Stimulated activated CD4-positive, alpha-beta T cell treated with anti-CD3 and anti-CD28 coated beads, Interleukin-2, amount 100 ng/mL, for 4 hours (primary cell): ENCODE data around the gene OAF.

ENCODE experiments used
- DNase-seq: peaks from one replicate; pipeline ENCODE4 v3.0.0-alpha.2; 2020; ENCODE audit warnings: low read depth

Gene OAF

DNA sequence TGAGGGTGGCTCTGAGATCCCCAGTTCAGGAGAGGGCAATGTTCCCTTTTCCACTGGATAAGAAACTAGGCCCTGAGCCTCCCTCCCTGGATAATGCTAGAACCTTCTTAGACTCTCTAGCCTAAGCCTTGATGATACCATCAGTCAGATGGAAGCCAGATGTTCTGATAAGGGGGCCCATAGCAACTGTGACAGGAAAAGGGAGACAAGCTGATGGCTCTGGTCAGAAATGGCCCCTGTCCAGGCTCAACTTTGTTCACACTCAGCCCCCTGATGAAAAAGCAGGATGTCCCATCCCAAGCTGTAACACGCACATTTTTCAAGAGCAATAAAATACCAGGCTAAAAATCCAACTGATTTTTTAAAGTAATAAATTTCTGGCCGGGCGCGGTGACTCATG is 7.2 kb upstream of the OAF start:
- DNase-seq = no peak

DNA sequence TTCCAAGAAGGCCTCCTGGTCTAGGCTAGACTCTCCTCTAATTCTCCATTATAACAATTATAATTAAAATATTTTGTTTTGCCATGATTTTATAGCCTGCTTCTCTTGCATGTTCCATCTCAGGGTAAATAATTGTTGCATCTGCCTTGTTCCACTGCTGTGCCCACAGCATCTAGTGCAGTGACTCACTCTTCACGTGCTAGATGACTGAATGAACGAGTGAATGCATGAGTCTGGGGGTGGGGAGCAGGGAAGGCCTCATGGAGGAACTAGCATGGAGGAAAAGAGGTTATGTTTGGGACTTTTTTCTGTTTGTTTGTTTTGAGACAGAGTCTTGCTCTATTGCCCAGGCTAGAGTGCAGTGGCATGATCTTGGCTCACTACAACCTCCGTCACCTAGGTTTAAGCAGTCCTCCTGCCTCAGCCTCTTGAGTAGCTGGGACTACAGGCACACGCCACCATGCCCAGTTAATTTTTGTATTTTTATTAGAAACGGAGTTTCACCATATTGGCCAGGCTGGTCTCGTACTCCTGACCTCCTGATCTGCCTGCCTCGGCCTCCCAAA is 5.2 kb upstream of the OAF start:
- DNase-seq = no peak

DNA sequence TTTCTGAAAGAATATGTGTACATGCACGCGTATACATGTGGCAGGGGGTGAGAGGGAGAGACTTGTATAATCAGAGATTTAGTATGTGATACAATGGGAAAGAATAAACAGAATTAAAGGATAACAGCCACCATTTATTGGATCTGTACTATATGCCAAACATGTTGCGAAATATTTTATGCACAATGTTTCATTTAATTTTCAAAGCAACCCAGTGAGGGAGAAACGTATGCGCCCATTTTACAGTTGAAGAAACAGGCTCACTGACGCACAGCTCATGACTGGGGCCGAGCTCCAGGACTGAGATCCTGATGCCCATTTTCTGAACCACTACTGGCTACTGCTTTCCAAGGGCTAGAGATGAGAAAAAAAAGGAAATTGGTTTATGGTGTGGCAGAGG is 3.3 kb upstream of the OAF start:
- DNase-seq = no peak

DNA sequence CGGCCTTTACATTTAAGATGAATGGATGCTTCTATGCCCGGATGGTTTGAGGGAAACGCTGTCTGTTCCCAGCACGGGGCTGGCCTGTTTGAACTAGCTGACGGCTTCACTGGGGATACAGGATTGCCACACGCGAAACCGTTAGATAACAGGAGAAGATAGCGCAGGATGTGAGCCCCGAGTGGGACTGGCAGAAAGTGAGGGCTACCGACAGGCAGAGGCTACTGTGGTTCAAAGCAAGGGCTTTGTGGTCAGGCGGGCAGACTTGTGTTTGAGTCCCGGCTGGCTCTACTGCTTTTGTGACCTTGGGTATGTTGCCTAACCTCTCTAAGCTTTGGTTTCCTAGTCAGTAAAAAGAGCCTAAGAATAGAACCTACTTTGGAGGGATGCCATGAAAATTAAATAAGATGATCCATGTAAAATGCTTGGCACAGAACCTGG is 2.8 kb upstream of the OAF start:
- DNase-seq = no peak

DNA sequence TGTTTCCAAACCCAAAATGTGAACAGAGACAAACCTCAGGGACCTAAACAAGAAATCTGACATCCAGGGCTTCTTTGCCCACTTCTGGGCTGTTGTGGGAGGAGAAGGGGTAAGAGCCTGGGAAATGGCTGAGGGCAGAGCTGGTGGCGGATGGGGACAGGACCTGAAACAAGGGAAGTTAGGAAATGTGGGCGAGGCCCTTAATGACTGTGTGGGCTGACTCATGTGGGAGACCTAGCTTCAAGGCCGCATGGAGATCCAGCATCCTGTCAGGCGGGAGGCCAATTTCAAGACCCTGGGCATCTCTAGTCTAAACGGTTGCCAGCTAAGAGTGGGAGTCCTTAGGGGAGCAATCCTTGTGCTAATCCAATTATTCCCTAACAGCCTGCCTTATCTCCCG is 2.1 kb upstream of the OAF start:
- DNase-seq = no peak

DNA sequence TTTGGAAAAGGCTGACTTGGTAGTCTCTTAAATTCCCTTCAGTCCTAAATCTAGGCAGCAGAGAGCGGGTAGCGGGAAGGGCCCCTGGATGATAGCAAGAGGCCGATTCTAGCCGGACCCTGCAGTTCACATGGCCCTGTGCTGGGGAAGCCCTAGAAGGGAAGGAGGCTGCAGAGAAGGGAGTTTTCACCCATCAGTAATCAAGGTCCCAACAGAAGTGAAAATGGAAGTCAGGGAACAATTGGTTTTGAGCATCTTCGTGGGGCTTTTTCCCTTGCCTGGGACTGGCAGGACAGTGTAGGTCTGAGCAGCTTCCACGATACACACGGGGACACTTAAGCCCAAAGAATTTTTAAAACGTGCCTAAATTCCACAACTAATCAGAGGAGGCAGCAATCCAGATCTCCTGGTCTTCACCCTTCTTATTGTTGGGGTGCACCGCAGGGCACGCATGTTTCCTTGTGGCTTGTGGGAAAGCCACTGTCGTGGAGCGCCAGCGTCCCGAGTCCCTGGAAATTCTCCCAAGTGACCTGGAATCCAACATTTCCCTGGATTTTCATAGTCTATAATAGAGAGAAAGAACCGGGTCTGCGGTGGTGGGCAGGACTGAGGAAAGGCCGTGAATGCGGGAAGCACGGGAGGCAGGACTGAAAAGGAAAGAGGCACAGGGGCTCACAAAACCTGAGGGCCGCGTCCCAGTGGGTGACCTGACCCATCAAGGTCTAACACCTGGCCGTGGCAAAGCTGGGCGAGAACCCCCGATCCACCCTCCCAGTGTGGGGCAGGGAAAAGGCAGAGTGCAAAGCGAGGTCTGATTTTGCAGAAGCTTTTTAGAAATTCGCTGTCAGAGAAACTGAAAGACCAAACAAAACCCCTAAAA is 846 bp upstream of the OAF start:
- DNase-seq = no peak

DNA sequence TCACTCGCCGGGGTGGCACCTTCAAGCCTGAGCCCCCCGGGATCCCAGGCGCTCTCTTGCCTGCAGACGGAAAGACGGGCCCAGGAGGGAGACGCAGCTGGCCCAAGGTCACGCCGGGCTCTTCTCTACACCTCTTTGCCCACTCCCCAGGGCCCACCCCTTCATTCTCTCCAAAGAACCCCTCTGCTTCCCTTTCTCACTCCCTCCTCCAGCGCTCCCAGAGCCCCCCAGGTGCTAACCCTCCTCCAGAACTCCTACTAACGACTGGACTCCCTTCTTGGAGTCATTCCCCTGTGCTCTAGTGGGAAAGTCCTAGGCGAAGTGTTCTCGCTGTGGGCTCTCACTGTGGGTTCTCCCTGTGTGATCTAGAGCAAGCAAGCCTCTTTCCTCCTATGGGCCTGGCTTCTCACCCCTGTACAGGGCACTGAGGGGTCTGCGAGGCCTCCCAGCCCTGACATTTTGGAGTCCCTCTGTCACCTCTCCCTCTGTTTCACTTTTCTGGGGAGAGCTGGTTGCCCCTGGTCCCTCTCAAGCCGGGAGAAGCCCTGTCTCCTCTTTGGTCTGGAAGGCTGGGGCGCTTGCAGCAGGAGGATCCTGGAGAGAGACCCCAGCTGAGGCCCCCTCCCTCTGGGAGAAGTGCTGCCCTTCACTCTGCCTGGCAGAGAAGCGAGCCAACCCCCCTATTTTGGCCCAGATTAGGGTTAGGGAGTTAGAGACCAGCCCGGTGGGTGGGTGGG is 858 bp downstream of the OAF start:
- DNase-seq = no peak

DNA sequence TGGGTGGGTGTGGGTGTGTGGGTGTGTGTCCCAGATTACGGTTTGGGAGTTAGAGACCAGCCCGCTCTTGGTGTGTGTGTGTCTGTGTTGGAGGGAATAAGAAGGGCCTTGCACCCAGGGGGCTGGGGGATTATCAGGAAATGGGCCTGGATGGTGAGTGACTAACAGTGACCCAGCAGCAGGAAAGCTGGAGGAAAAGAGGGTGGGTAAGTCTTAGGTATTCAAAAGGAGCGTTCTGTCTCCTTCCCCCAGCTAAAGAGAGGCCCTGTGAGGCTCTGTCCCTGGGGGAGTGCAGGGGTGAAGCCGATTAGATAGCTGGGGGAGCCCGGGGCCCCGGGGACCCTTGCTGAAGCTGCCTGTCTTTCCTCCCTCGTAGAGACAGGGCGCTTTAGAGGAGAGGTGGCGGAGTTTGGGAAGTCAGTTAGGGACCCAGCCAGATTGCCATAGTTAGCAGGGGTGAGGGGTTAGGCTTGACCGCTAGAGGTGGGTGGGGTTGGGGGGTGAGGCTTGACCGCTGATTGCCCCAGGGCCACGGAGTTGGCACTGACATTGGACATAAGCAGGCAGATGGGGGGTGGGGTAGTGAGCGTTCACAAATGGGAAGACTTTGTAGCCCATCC is 1.5 kb downstream of the OAF start:
- no peak for DNase-seq

DNA sequence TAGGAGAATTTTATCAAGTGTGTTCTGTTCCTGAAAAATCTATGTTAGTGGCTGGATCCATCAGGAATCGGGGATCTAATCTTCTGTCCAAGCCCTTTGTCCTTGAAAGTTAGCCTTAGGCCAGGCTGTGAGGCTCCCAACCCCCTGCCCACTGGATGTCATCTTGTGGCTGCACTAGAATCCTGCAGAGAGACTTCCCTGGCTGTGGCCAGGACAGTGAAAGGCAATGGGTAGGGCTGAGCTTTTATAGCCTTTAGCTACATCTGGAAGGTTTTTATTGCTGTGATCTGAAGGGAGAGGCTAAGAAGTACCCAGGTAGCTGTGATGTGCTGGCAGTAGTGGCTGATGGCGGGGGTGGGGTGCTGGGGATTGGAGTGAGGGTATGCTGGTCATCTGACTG is 2.1 kb downstream of the OAF start:
- no peak for DNase-seq

DNA sequence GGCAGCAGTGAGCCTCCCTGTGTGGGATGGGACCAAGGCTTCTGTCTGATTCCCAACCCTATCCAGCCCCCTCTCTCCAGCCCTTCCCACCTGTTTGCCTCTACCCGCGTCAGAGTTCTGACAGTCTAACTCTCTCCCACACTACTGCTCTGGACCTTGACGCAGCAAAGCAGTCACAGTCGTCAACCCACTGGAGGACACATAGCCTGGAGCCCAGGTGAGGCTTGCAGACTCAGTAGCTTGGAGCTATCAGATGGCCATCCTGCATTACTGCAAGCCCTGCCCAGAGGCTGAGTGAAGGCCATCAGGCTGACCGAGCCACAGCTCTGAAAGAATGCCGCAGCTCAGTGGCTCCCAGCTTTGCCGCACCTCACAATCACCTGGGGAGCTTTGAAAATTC is 3.7 kb downstream of the OAF start:
- no peak for DNase-seq

DNA sequence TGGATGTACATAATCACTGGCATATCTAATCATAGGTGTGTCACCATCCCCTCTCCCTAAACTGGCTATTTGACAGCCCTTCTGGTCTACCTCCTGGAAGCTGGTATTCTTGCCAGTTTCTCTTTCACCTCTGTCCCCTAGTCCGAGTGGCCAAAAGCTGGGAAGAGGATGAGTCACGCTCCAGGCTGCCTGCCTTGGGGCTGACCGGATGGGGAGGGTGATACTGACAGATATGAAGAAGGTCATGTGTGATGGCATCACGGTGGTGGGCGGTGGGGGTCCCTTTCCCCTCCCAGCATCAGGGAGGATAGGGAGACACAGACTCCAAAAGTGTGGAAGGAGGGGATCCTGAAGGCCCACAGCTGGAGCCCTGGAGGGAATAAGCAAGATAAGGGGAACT is 4.8 kb downstream of the OAF start:
- DNase-seq = no peak

DNA sequence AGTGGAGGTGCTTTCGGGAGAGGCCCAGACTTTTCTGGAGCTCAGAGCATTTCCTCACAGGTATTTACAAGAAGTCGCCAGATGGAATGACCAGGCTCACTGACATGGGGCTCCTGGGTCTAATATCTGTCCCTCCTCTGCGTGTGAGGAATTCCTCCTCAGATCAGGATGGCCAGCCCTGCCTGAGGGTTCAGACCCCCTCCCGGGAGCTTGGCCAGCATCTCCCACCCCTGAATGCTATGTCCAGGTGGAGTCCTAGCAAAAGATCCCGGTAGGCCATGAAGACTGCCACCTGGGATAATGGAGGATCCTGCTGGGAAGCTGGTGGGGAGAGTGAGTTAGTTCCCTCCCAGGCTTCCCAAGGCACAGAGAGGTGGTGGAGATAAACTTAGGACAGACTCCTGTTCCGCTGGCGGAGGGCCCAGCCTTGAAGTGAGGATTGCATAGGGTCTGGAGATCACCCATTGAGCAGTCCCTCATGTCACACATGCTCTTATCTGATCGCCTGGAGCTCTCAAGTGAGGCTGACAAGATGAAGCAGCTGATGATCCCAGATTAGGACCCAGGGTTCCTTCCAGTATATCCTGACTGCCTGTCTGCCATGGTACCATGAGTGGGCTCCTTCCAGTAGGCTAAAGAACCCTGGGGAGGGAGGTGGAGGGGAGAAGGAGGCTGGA is 5.7 kb downstream of the OAF start:
- DNase-seq = no peak

DNA sequence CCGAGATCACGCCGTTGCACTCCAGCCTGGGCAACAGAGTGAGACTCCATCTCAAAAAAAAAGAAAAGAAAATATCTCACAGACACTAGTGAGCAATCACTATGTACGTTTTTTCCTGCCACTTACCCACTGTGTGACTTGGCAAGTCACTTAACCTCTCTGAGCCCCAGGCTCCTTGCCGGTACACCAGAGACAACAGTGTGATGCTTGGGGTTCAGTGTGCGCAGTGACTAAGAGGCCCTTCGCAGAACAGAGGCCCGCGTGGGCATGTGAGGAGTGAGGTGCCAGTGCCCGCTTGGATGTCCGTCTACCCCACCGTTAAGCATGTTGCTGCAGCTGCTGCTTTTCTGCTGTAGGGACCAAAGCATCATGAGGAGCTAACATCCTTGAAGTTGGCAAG is 6.7 kb downstream of the OAF start:
- no peak for DNase-seq

DNA sequence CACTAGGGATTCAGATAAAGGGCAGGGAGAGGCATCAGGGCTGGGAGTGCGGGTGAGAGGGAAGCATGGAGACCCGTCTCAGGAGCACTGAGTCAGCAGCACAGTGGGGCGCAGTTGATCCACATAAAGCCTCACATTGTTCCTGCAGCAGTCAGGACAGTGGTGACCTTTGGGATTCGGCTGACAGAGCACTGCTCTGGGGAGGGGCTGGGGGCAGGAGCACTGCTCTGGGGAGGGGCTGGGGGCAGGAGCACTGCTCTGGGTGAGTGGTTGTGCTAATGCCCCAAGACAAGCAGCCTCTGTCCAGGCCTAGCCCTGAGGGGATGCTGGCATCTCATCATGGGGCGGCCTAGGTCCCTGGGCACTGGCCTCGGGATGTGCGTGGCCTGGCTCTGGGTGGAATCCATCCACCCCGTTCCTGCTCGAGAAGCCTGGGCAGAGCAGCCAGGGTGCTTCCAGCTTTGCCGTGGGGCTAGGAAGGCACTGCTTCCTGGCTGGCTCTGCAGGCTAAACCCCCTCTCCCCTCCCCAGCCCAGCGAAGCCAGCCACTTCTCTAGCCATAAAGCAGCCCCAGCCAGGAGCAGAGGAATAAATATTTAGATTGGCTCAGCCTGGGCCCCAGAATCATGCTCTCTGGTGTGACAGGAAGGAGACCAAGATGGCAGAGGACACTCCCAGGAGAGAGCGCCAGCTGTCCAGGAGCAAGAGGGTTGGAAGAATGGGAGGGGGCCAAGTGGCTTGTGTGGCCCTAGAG is 7.3 kb downstream of the OAF start:
- no peak for DNase-seq

DNA sequence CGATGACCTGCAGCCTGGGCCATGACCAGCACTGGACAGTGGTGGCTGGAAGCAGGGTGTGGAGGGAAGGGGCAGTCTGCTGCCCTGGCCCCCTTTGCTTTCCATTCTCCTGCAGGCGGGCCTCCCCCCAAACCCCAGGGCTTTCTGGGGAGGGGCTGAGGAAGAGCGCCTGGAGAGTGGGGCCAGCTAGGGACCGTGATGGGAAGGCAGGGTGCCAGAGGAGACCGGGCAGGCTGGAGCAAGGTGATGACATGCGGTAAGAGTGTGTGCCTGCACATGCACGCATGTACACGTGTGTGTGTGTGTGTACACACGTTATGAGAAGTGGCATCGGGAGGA is 7.8 kb downstream of the OAF start:
- DNase-seq = no peak

DNA sequence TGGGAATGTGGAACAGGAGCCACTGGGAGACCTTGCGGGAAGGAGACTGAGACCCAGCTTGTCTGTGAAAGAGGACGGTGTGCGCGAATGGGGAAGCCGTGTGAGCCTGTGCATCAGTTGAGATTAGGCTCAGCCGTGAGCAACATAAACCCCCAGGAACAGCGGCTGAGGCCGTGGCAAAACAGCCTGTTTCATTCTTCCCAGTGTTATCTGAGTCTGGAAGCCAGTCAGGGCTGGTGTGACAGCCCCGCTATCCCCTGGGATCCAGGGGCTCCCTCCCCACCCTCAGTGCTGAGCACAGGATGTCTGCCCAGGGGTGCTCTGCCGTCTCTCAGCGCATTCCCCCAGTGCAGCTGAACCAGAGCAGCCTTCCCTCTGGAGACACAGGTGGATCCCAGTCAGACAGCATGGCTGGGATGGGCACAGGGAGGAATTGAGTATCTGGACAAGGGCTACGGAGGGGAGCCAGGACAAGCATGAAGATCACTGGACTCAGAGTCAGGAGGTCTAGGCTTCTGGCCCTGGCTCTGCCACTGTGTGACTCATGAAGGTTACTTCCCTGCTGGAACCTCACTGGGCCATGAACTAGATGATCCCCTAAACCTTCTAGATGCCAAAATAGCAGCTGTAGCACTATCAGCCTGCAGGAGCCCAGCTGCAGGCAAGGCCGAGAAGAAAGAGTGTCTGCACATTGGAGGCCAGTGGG is 8.6 kb downstream of the OAF start:
- no peak for DNase-seq

DNA sequence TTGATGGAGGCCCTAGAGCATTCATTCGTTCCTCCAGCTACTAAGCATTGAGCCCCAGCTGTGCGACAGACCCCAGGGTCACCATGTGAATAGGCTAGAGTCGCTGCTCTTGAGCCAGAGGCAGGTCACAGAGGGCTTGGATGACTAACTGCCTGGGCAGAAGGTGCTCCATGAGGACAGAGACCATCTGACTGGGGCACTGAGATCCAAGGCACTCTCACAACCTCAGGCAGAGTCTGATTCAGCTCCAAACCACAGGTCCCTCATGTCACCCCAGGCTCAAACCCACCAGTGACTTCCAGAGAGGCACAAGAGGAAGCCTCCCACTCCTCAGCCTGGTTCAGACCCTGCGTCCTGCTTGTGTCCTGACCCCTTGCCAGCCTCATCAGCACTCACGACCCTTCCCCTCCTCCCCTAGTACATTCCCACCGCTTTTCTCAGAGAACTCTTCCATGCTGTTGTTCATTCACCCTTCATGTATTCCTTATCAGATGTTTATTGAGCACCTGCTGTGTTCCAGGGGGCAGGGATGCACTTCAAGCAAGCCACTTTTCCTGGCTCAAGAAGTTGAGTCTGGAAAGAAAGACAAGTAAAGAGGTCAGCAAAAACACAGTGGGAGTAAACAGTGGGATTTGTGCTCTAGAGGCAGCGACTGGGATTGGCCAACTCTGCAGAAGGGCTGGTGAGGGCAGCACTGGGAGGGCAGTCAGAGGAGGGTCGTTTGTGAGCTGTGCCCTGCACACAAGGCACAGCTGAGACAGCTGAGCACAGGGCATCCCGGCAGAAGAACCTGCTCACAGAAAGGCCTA is 9.3 kb downstream of the OAF start:
- no peak for DNase-seq

DNA sequence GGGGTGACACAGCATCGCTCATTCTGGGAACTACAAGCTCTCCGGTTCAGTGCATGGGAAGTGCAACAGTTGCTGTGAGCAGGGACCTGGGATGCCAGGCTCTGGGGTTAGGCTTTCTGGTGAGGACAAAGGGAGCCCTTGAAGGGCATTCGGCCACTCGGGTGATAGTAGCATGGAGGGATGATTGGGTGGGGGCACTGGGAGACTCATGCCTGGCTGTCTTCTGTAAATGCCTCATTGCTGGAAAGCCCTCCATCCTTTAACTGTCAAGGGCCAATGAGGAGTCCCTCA is 9.9 kb downstream of the OAF start:
- DNase-seq = no peak

DNA sequence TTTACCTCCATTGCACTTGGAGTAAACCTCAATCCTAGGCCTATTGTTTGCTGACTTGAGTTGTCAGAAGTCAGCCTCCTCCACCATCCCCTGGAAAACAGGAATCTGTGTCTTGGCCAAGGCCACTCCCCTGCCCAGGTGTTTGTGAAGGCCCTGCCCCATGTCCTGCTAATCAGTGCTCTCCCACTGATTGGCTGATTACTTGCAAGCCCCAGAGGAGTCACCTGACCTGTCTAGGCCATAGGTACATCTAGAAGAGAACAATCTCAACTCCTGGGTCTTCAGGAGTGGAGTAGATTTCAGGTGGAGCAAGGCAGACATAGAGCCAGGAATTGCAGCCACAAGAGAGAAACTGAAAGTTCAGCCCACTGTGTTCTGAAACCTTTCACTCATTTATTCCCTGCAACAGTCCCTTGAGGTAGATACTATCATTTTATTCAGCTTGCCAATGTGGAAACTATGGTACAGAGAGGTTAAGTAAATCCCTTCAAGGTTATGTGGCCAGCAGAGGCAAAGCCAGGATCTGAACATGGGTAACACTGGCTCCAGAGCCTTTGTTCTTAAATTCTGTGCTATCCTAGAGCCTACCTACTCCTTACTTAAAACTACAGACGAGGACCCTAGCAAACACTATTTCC is 10.4 kb downstream of the OAF start:
- no peak for DNase-seq

DNA sequence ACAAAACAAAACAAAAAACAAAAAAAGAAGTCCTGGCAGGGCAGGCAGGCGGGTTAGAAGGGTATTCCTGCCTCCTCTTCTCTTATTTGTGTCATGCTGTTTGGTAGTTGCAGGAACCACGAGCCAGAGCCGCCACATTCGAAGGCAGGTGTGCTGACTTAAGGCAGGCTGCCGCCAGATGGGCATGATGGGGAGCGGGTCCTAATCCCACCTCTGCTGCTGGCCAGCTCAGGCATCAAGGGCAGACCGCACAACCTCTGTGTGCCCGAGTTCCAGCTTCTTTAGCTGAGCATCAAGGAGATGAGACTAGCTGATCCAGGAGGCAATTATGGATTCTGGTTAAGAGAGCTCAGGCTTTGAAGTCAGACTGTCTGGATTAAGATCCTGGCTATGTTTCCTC is 12.1 kb downstream of the OAF start:
- DNase-seq = no peak
